Glutamatergic neuron (in vitro differentiated cells): ENCODE measurements around the gene SH3BP5. TPM values are rescaled to one million over a fixed set of nuclear protein-coding genes. Genes with fewer than 3 reads are reported as not detected.

Source experiments
- DNase-seq: peaks from one replicate; pipeline ENCODE4 v3.0.0; 2022
- H3K27ac Mint-ChIP-seq: one replicate; pipeline ENCODE4 v1.8.0; 2020; ENCODE audit warnings: mild to moderate bottlenecking, mixed read lengths, inconsistent platforms; ENCODE audit not compliant: unreplicated experiment
- H3K27me3 Mint-ChIP-seq: one replicate; pipeline ENCODE4 v1.8.0; 2020; ENCODE audit warnings: mild to moderate bottlenecking, moderate library complexity, mixed read lengths, inconsistent platforms; ENCODE audit not compliant: unreplicated experiment
- H3K36me3 Mint-ChIP-seq: one replicate; pipeline ENCODE4 v1.8.0; 2020; ENCODE audit warnings: mild to moderate bottlenecking, mixed read lengths, inconsistent platforms; ENCODE audit not compliant: unreplicated experiment
- H3K4me1 Mint-ChIP-seq: one replicate; pipeline ENCODE4 v1.8.0; 2020; ENCODE audit warnings: mild to moderate bottlenecking, low read depth, mixed read lengths, inconsistent platforms; ENCODE audit not compliant: unreplicated experiment
- H3K4me3 Mint-ChIP-seq: one replicate; pipeline ENCODE4 v1.8.0; 2020; ENCODE audit warnings: mild to moderate bottlenecking, mixed read lengths, inconsistent platforms; ENCODE audit not compliant: unreplicated experiment
- H3K9me3 Mint-ChIP-seq: one replicate; pipeline ENCODE4 v1.8.0; 2020; ENCODE audit warnings: mild to moderate bottlenecking, moderate library complexity, mixed read lengths, inconsistent platforms; ENCODE audit not compliant: unreplicated experiment
- CTCF ChIP-seq: fragments of 200-600 bp; sonication (generic); IDR thresholded peaks from one replicate; pipeline ENCODE4 v1.5.0; 2021; ENCODE audit not compliant: partially characterized antibody, unreplicated experiment
- total RNA-seq: library from RNA; stranded (reverse); fragmentation: NEBNext Ultra II Directional; extraction: Animal tissue kit (Norgen Biotek cat#: 25700); gene quantifications from one replicate; pipeline ENCODE4 v1.2.1, GENCODE V29; 2021; ENCODE audit not compliant: unreplicated experiment

The SH3BP5 gene
- total RNA-seq, 1 donor from 2014 or later = 25.3 TPM

GRCh38 chr3:15214758-15215157 lies 117.6 kb downstream of the SH3BP5 start:
- no peak for TF ChIP-seq CTCF

GRCh38 chr3:15211937-15212336 lies 120.4 kb downstream of the SH3BP5 start:
- no peaks in the 10 kb centered on the region for H3K27me3 Mint-ChIP-seq

More at GRCh38 chr3:15214758-15215157, 117.6 kb downstream of the SH3BP5 start:
- no peak overlapping the region for H3K27ac Mint-ChIP-seq
- no peaks in the 10 kb centered on the region for H3K4me1 Mint-ChIP-seq
- no peaks in the 10 kb centered on the region for H3K36me3 Mint-ChIP-seq
- H3K27me3 Mint-ChIP-seq = no peaks in the 10 kb centered on the region
- DNase-seq = no peak
- H3K4me3 Mint-ChIP-seq = no peak overlapping the region
- H3K9me3 Mint-ChIP-seq = no peaks in the 10 kb centered on the region

GRCh38 chr3:15207836-15208504 lies 124.4 kb downstream of the SH3BP5 start:
- no peaks in the 10 kb centered on the region for H3K36me3 Mint-ChIP-seq

More at GRCh38 chr3:15211937-15212336, 120.4 kb downstream of the SH3BP5 start:
- Mint-ChIP-seq H3K4me1 (no peaks in the 10 kb centered on the region), H3K9me3 (no peaks in the 10 kb centered on the region), H3K36me3 (no peaks in the 10 kb centered on the region), H3K4me3 (no peak overlapping the region), H3K27ac (no peak overlapping the region)
- no peak for DNase-seq
- TF ChIP-seq CTCF = no peak

GRCh38 chr3:15206662-15207576 lies 125.5 kb downstream of the SH3BP5 start:
- H3K9me3 Mint-ChIP-seq = no peaks in the 10 kb centered on the region
- H3K4me3 Mint-ChIP-seq = peak overlapping the region; percentile 92
- no peak for TF ChIP-seq CTCF
- H3K27me3 Mint-ChIP-seq = peaks cover 2% of the 10 kb centered on the region
- H3K4me1 Mint-ChIP-seq = no peaks in the 10 kb centered on the region
- peak overlapping the region; percentile 23 for H3K27ac Mint-ChIP-seq
- DNase-seq = no peak
- no peaks in the 10 kb centered on the region for H3K36me3 Mint-ChIP-seq

More at GRCh38 chr3:15207836-15208504, 124.4 kb downstream of the SH3BP5 start:
- no peak for DNase-seq
- Mint-ChIP-seq H3K9me3 (no peaks in the 10 kb centered on the region), H3K27me3 (peaks cover 2% of the 10 kb centered on the region), H3K4me3 (peak overlapping the region; percentile 54), H3K4me1 (no peaks in the 10 kb centered on the region), H3K27ac (no peak overlapping the region)
- TF ChIP-seq CTCF = no peak
